HCT116 (cell line): ENCODE data around the gene TBL1X. TPM values are rescaled to one million over a fixed set of nuclear protein-coding genes. Genes with fewer than 3 reads are reported as not detected.

Experiments used
- ATAC-seq: fragments of 200-7000 bp; cut with Tn5 transposase; 2 replicates; pipeline ENCODE4 v1.9.1; 2020; ENCODE audit warnings: mild to moderate bottlenecking, moderate library complexity
- BruUV-seq: library from RNA; stranded (reverse); fragments of 400-500 nt; replicated peaks from 2 replicates; lab custom pipeline; 2021; lab: Mats Ljungman, UMichigan
- CTCF ChIA-PET: fragments of 300-600 bp; sonication (Branson Sonifier 250); formaldehyde crosslinking; loops from one replicate; lab custom pipeline; 2021; ENCODE audit warnings: antibody characterized with exemption; lab: Charles Lee
- POLR2A ChIA-PET: fragments of 300-600, 350-600 bp; sonication (Branson Sonifier 250); formaldehyde crosslinking; loops from one replicate; lab custom pipeline; 2021; ENCODE audit warnings: antibody characterized with exemption; lab: Charles Lee
- RAD21 ChIA-PET, 2 experiments: fragments of 300-600 bp; sonication (Branson Sonifier 250); formaldehyde crosslinking; loops; one replicate each; lab custom pipeline; 2023; ENCODE audit warnings: low total read pairs in 2 of 2; ENCODE audit not compliant: uncharacterized antibody in 2 of 2, unreplicated experiment in 2 of 2, low non-redundant PET in 1 of 2; lab: Charles Lee
- DNase-seq: peaks from one replicate; pipeline ENCODE4 v3.0.0-alpha.2; 2010; ENCODE audit warnings: low read depth, low spot score
- H2AFZ ChIP-seq: fragments of 200-600 bp; shearing (Covaris generic), sonication (generic); 2 replicates; pipeline ENCODE4 v1.6.1; 2017; ENCODE audit warnings: low read depth, mixed run types, mixed read lengths, antibody characterized with exemption, low read length; ENCODE audit not compliant: poor library complexity, severe bottlenecking
- H3K27ac ChIP-seq: 2 replicates; pipeline ENCODE4 v1.5.1; 2012; ENCODE audit warnings: low read depth, low read length
- H3K27me3 ChIP-seq: fragments of 200-600 bp; sonication (generic); 2 replicates; pipeline ENCODE4 v1.6.1; 2016; ENCODE audit warnings: mixed run types, low read length, mixed read lengths; ENCODE audit not compliant: insufficient read depth
- H3K36me3 ChIP-seq, 2 experiments: fragments of 200-500 bp in 1 of 2; fragments of 200-600 bp in 1 of 2; sonication (Bioruptor generic) in 1 of 2; sonication (generic) in 1 of 2; 2 replicates each; pipeline versions ENCODE4 v1.5.1 to v1.6.1; 2014 to 2016; ENCODE audit warnings: low read length in 2 of 2, inconsistent platforms in 1 of 2, mixed read lengths in 1 of 2, mixed run types in 1 of 2; ENCODE audit not compliant: insufficient read depth in 2 of 2, control insufficient read depth in 1 of 2
- H3K4me1 ChIP-seq, 2 experiments: fragments of 200-600 bp in 1 of 2; sonication (generic) in 1 of 2; 2 replicates each; pipeline versions ENCODE4 v1.5.1 to v1.6.1; 2012 to 2017; ENCODE audit warnings: low read length in 2 of 2, inconsistent platforms in 1 of 2, mild to moderate bottlenecking in 1 of 2, mixed read lengths in 1 of 2, mixed run types in 1 of 2, moderate library complexity in 1 of 2; ENCODE audit not compliant: insufficient read depth in 2 of 2, control insufficient read depth in 1 of 2
- H3K4me2 ChIP-seq: fragments of 200-600 bp; sonication (generic); 2 replicates; pipeline ENCODE4 v1.6.1; 2017; ENCODE audit warnings: mixed run types, low read length, mixed read lengths
- H3K4me3 ChIP-seq, 2 experiments: fragments of 200-600 bp in 1 of 2; sonication (generic) in 1 of 2; replicated peaks in 1 of 2; 2 replicates each; pipeline ENCODE4 v1.5.1; 2011 to 2016; ENCODE audit warnings: low read length in 2 of 2, control low read depth in 1 of 2, low read depth in 1 of 2, mild to moderate bottlenecking in 1 of 2, mixed read lengths in 1 of 2, mixed run types in 1 of 2
- H3K79me2 ChIP-seq: fragments of 200-600 bp; sonication (generic); 2 replicates; pipeline ENCODE4 v1.6.1; 2017; ENCODE audit warnings: mild to moderate bottlenecking, mixed run types, low read length, moderate library complexity, mixed read lengths; ENCODE audit not compliant: insufficient read depth
- H3K9ac ChIP-seq: fragments of 200-600 bp; sonication (generic); 2 replicates; pipeline ENCODE4 v1.6.1; 2016; ENCODE audit warnings: low read length, mixed read lengths
- H3K9me2 ChIP-seq: fragments of 200-600 bp; sonication (generic), shearing (Covaris generic); 2 replicates; pipeline ENCODE4 v1.6.1; 2017; ENCODE audit warnings: mixed run types, mild to moderate bottlenecking, moderate library complexity; ENCODE audit not compliant: insufficient read depth
- H3K9me3 ChIP-seq, 2 experiments: fragments of 200-500 bp in 1 of 2; fragments of 200-600 bp in 1 of 2; sonication (Bioruptor generic) in 1 of 2; sonication (generic) in 1 of 2; 2 replicates each; pipeline ENCODE4 v1.6.1; 2014 to 2017; ENCODE audit warnings: low read length in 2 of 2, mixed read lengths in 2 of 2, inconsistent platforms in 1 of 2, low read depth in 1 of 2, mild to moderate bottlenecking in 1 of 2, mixed run types in 1 of 2, moderate library complexity in 1 of 2; ENCODE audit not compliant: control insufficient read depth in 1 of 2, insufficient read depth in 1 of 2
- H4K20me1 ChIP-seq: fragments of 200-600 bp; sonication (generic), shearing (Covaris generic); 2 replicates; pipeline ENCODE4 v1.6.1; 2017; ENCODE audit warnings: mixed run types, mild to moderate bottlenecking, moderate library complexity; ENCODE audit not compliant: insufficient read depth
- ATF3 ChIP-seq: IDR thresholded peaks from 2 replicates; pipeline ENCODE4 v1.6.1; 2012
- CBX3 ChIP-seq: IDR thresholded peaks from 2 replicates; pipeline ENCODE4 v1.6.1; 2012; ENCODE audit warnings: low read depth
- CEBPB ChIP-seq: IDR thresholded peaks from 2 replicates; pipeline ENCODE4 v1.6.1; 2012; ENCODE audit warnings: low read depth
- EGR1 ChIP-seq: IDR thresholded peaks from 2 replicates; pipeline ENCODE4 v1.6.1; 2012; ENCODE audit warnings: low read depth
- ELF1 ChIP-seq: IDR thresholded peaks from 2 replicates; pipeline ENCODE4 v1.6.1; 2012; ENCODE audit warnings: low read depth, borderline replicate concordance
- EZH2 ChIP-seq: fragments of 200-600 bp; sonication (generic); IDR thresholded peaks from 2 replicates; pipeline ENCODE4 v1.6.1; 2017; ENCODE audit warnings: antibody characterized with exemption, mixed run types
- EZH2phosphoT487 ChIP-seq: fragments of 200-600 bp; IDR thresholded peaks from 2 replicates; pipeline ENCODE4 v1.6.1; 2018; ENCODE audit warnings: antibody characterized with exemption, borderline replicate concordance
- FOSL1 ChIP-seq: IDR thresholded peaks from 2 replicates; pipeline ENCODE4 v1.6.1; 2012; ENCODE audit warnings: low read depth
- JUND ChIP-seq: IDR thresholded peaks from 2 replicates; pipeline ENCODE4 v1.6.1; 2012
- POLR2A ChIP-seq: IDR thresholded peaks from 2 replicates; pipeline ENCODE4 v1.7.0; 2011; ENCODE audit warnings: borderline replicate concordance; ENCODE audit not compliant: insufficient read depth, insufficient read length; ENCODE audit errors: extremely low read depth
- POLR2AphosphoS5 ChIP-seq: IDR thresholded peaks from 2 replicates; pipeline ENCODE4 v1.6.1; 2011; ENCODE audit warnings: mild to moderate bottlenecking, low read depth, low read length, moderate library complexity
- RAD21 ChIP-seq: IDR thresholded peaks from 2 replicates; pipeline ENCODE4 v1.6.1; 2012; ENCODE audit warnings: low read depth, mild to moderate bottlenecking
- SP1 ChIP-seq: IDR thresholded peaks from 2 replicates; pipeline ENCODE4 v1.6.1; 2012; ENCODE audit warnings: low read depth
- SRF ChIP-seq: IDR thresholded peaks from 2 replicates; pipeline ENCODE4 v1.6.1; 2012; ENCODE audit warnings: low read depth
- TCF7L2 ChIP-seq: IDR thresholded peaks from 2 replicates; pipeline ENCODE4 v1.7.0; 2011; ENCODE audit warnings: borderline replicate concordance, inconsistent platforms; ENCODE audit not compliant: insufficient read depth, insufficient read length; ENCODE audit errors: extremely low read depth
- YY1 ChIP-seq: IDR thresholded peaks from 2 replicates; pipeline ENCODE4 v1.6.1; 2011; ENCODE audit warnings: low read length, low read depth, moderate library complexity, mild to moderate bottlenecking; ENCODE audit not compliant: insufficient replicate concordance; ENCODE audit errors: extremely low read depth
- ZBTB33 ChIP-seq: IDR thresholded peaks from 2 replicates; pipeline ENCODE4 v1.6.1; 2011; ENCODE audit warnings: mild to moderate bottlenecking, low read length, moderate library complexity; ENCODE audit not compliant: insufficient replicate concordance; ENCODE audit errors: extremely low read depth
- ZFX ChIP-seq: fragments of 450-650 bp; IDR thresholded peaks from 2 replicates; pipeline ENCODE4 v1.6.1; 2017
- ZNF274 ChIP-seq: fragments of 200-500 bp; sonication (Bioruptor generic); IDR thresholded peaks from 2 replicates; pipeline ENCODE4 v1.6.1; 2014; ENCODE audit warnings: mild to moderate bottlenecking, low read depth, low read length, inconsistent platforms
- intact Hi-C: fragments of 100-400 bp; cut with micrococcal nuclease; formaldehyde crosslinking; loops from 2 replicates; pipeline ENCODE4 v1.10.0; 2022
- total RNA-seq: library from RNA; stranded (reverse); gene quantifications from one replicate; pipeline ENCODE4 v1.2.1, GENCODE V29; 2021; ENCODE audit not compliant: unreplicated experiment

TBL1X gene
- total RNA-seq, 1 experiment from 2014 or later: 37.8 TPM

GRCh38 chrX:9501362-9501761, 36.5 kb downstream of the TBL1X start:
- DNase-seq (no peak), ATAC-seq (no peak)
- Histone ChIP-seq H3K9ac (no peak overlapping the region), H3K4me3 (no peak overlapping the region), H2AFZ (no peak overlapping the region), H3K9me3 (no peaks in the 10 kb centered on the region), H3K4me2 (no peak overlapping the region), H4K20me1 (no peaks in the 10 kb centered on the region), H3K27me3 (no peaks in the 10 kb centered on the region), H3K36me3 (no peaks in the 10 kb centered on the region), H3K79me2 (no peaks in the 10 kb centered on the region), H3K9me2 (no peaks in the 10 kb centered on the region), H3K4me1 (no peaks in the 10 kb centered on the region), H3K27ac (no peak overlapping the region)
- CTCF ChIA-PET: no interaction called here
- RAD21 ChIA-PET: no interaction called here
- POLR2A ChIA-PET: no interaction called here
- TF ChIP-seq RAD21: no peak
- no peak for TF ChIP-seq ZBTB33
- no peak for TF ChIP-seq EGR1
- TF ChIP-seq POLR2AphosphoS5: no peak
- no peak for TF ChIP-seq SRF
- TF ChIP-seq SP1: no peak
- no peak for TF ChIP-seq ZNF274
- no peak for TF ChIP-seq ZFX
- BruUV-seq: no TSS peak
- intact Hi-C loops: no loop called here

GRCh38 chrX:9503261-9503660, 38.4 kb downstream of the TBL1X start:
- H3K4me3 ChIP-seq: no peak overlapping the region
- ChIA-PET CTCF (no interaction called here), RAD21 (no interaction called here), POLR2A (no interaction called here)
- H3K4me1 ChIP-seq: no peaks in the 10 kb centered on the region
- no peaks in the 10 kb centered on the region for H4K20me1 ChIP-seq
- H3K9me3 ChIP-seq: no peaks in the 10 kb centered on the region
- no peaks in the 10 kb centered on the region for H3K27me3 ChIP-seq
- TF ChIP-seq ZBTB33 (no peak), CBX3 (no peak), POLR2A (no peak), SRF (no peak), JUND (no peak), ZNF274 (no peak), EGR1 (no peak), FOSL1 (no peak), EZH2phosphoT487 (no peak), ELF1 (no peak), ZFX (no peak), ATF3 (no peak), EZH2 (no peak), TCF7L2 (no peak), CEBPB (no peak), YY1 (no peak)
- H3K4me2 ChIP-seq: no peak overlapping the region
- no TSS peak for BruUV-seq
- H3K36me3 ChIP-seq: no peaks in the 10 kb centered on the region
- H3K79me2 ChIP-seq: no peaks in the 10 kb centered on the region
- H3K27ac ChIP-seq: no peak overlapping the region
- H3K9me2 ChIP-seq: no peaks in the 10 kb centered on the region
- H3K9ac ChIP-seq: no peak overlapping the region
- no peak for DNase-seq
- no peak for ATAC-seq
- intact Hi-C loops: no loop called here
- no peak overlapping the region for H2AFZ ChIP-seq
